ENCODE measurements around the gene CPEB4. TPM values are rescaled to one million over a fixed set of nuclear protein-coding genes. Genes with fewer than 3 reads are reported as not detected.

The CPEB4 gene
- total and polyA plus RNA-seq, 9 of the 15 experiments (the other 6 are each of a cell fraction or from before 2014, with no cell fraction given) = 7.4 to 21.3 (median 12.4) TPM

DNA sequence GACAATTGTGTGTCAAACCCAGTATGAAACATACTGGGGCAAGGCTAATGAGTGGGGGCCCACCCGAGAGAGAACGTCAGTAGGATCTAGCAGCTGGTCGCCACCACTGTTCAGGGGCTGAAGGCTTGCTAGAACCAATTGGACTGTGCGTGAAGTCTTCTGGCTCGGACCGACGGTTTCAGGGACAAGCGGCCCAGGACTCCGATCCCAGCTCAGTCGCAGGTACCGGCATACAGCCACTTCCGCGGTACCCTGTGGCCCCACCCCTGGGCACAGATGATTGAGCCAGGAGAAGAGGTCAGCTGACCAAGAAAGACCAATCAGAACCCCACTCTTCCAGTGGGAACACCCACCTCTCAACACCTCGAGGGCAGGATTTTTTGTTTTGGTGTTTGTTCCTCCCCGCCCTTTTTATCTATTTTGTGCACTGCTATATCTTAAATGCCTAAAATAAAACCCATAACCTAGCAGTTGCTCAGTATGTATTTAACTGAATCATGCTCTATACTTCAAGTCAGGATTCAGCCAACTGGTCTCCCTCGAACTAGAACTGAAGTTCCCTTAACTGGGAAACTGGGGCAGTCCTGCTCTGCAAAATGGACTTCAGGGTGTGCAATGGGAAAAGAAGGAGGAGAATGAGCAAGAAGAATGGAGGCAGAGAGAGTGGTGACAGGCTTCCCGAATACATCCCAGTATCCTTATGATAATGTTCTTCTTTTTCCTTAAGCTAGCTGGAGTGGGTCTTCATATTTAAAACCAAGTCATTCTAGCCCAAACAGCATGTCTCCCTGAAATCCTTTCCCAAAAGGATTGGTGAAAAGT, 21.1 kb upstream of the CPEB4 start (continued):
- TF ChIP-seq, protein P1, sequence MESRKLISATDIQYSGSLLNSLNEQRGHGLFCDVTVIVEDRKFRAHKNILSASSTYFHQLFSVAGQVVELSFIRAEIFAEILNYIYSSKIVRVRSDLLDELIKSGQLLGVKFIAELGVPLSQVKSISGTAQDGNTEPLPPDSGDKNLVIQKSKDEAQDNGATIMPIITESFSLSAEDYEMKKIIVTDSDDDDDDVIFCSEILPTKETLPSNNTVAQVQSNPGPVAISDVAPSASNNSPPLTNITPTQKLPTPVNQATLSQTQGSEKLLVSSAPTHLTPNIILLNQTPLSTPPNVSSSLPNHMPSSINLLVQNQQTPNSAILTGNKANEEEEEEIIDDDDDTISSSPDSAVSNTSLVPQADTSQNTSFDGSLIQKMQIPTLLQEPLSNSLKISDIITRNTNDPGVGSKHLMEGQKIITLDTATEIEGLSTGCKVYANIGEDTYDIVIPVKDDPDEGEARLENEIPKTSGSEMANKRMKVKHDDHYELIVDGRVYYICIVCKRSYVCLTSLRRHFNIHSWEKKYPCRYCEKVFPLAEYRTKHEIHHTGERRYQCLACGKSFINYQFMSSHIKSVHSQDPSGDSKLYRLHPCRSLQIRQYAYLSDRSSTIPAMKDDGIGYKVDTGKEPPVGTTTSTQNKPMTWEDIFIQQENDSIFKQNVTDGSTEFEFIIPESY (CRISPR knock-in tag; IDR thresholded peaks at IDR 0.05) = no peak
- TF ChIP-seq KDM1A (IDR thresholded peaks at IDR 0.05) (peak; percentile 26 to 46; a peak in 2 of 4 replicates), ZNF324 (CRISPR knock-in tag; IDR thresholded peaks at IDR 0.05) (no peak), RBM34 (IDR thresholded peaks at IDR 0.05; ENCODE audit: borderline replicate concordance, insufficient read depth, low read length) (no peak), KLF1 (tag; IDR thresholded peaks at IDR 0.05) (peak; percentile 89), KLF13 (tag; IDR thresholded peaks at IDR 0.05; ENCODE audit: borderline replicate concordance, low read depth) (no peak), CBX2 (IDR thresholded peaks at IDR 0.05; ENCODE audit: insufficient read depth, low read length, poor library complexity, severe bottlenecking) (no peak), ZC3H8 (IDR thresholded peaks at IDR 0.05) (no peak), TCF3 (CRISPR knock-in tag; IDR thresholded peaks at IDR 0.05) (peak; percentile 47; the same call in 1 of the 2 replicates), PHB (CRISPR knock-in tag; IDR thresholded peaks at IDR 0.05) (no peak), SAFB (IDR thresholded peaks at IDR 0.05; ENCODE audit: borderline replicate concordance, low read depth, low read length) (no peak), XRCC3 (IDR thresholded peaks at IDR 0.05) (no peak), TAF1 (IDR thresholded peaks at IDR 0.05; ENCODE audit: control insufficient read depth, extremely low read depth, insufficient read depth, low read length, severe bottlenecking) (peak; percentile 82), BHLHE40 (IDR thresholded peaks at IDR 0.05; ENCODE audit: low read length) (no peak), SAP30 (IDR thresholded peaks at IDR 0.05; ENCODE audit: borderline replicate concordance, insufficient read depth, low read depth, low read length, poor library complexity, severe bottlenecking) (peak; percentile 65), HIVEP1 (CRISPR knock-in tag; IDR thresholded peaks at IDR 0.05) (no peak), TAF9B (IDR thresholded peaks at IDR 0.05; ENCODE audit: partially characterized antibody) (no peak)
- TF ChIP-seq, protein P2, sequence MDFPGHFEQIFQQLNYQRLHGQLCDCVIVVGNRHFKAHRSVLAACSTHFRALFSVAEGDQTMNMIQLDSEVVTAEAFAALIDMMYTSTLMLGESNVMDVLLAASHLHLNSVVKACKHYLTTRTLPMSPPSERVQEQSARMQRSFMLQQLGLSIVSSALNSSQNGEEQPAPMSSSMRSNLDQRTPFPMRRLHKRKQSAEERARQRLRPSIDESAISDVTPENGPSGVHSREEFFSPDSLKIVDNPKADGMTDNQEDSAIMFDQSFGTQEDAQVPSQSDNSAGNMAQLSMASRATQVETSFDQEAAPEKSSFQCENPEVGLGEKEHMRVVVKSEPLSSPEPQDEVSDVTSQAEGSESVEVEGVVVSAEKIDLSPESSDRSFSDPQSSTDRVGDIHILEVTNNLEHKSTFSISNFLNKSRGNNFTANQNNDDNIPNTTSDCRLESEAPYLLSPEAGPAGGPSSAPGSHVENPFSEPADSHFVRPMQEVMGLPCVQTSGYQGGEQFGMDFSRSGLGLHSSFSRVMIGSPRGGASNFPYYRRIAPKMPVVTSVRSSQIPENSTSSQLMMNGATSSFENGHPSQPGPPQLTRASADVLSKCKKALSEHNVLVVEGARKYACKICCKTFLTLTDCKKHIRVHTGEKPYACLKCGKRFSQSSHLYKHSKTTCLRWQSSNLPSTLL (IDR thresholded peaks at IDR 0.05) = no peak
- TF ChIP-seq, protein P3, sequence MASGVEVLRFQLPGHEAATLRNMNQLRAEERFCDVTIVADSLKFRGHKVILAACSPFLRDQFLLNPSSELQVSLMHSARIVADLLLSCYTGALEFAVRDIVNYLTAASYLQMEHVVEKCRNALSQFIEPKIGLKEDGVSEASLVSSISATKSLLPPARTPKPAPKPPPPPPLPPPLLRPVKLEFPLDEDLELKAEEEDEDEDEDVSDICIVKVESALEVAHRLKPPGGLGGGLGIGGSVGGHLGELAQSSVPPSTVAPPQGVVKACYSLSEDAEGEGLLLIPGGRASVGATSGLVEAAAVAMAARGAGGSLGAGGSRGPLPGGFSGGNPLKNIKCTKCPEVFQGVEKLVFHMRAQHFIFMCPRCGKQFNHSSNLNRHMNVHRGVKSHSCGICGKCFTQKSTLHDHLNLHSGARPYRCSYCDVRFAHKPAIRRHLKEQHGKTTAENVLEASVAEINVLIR (CRISPR knock-in tag; IDR thresholded peaks at IDR 0.05) = no peak
- TF ChIP-seq, protein P4, sequence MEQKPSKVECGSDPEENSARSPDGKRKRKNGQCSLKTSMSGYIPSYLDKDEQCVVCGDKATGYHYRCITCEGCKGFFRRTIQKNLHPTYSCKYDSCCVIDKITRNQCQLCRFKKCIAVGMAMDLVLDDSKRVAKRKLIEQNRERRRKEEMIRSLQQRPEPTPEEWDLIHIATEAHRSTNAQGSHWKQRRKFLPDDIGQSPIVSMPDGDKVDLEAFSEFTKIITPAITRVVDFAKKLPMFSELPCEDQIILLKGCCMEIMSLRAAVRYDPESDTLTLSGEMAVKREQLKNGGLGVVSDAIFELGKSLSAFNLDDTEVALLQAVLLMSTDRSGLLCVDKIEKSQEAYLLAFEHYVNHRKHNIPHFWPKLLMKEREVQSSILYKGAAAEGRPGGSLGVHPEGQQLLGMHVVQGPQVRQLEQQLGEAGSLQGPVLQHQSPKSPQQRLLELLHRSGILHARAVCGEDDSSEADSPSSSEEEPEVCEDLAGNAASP (IDR thresholded peaks at IDR 0.05) = no peak
